Measurements from ENCODE around the gene TXLNG. TPM values are rescaled to one million over a fixed set of nuclear protein-coding genes. Genes with fewer than 3 reads are reported as not detected.
A peak's percentile ranks its signal among the peaks of the same experiment; 100 is the strongest.

The TXLNG gene
- total and polyA plus RNA-seq, 12 donors: 3.6 to 6.8 (median 5.8) TPM

DNA sequence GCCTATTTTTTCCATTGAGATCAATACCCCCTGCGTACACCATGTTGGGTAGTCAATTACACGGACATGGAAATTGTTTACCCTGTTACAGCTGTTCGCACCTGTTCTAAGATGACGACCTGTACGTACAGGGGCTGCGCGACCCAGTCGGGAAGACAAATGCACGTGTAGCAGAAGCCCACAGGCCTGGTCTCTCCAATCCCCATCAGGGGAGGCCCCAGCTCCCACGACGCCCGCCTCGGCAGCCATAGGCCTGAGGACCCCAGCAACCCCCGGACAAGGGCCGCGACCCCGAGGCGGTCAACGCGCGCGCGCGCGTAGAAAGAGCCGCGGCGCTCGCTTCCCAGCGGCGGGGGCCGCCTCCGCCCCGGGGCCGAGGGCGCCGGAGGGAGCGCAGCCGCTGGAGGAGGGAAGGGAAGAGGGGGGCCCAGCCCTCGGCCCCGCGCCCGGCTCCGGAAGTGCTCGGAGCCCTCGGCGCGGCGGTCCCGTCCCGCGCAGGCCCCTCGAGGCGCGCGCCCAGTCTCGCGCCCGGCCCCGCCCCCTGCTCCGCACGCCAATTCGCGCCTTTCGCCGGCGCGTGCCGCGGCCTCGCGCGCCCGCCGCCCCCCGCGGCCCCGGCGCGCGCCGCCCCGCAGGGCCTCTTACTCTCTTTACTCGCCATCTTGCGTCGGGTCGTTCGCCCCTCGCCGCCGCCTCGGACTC, 83.3 kb downstream of the TXLNG start:
- ATAC-seq (peak; percentile 5 to 41 (median 24)), DNase-seq (peak; percentile 9 to 44)
- Histone ChIP-seq H3K9me3 (no peaks in the 10 kb centered on the region), H3K36me3 (peaks cover 0 to 10% (median 0%) of the 10 kb centered on the region in 9 donors), H3K4me1 (peaks cover 0 to 44% (median 23%) of the 10 kb centered on the region in 9 donors), H3K27ac (peak overlapping the region; percentile 61 to 95 (median 86)), H3K4me3 (peak overlapping the region; percentile 50 to 70 (median 64)), H3K27me3 (peaks cover 0 to 88% (median 0%) of the 10 kb centered on the region in 7 donors)
- intact Hi-C loops (cut with DNase I): loop anchor here in 1 of 10 donors (10.0 kb wide), 1 partner anchor 155 kb away; the partner anchor contains the start of genes CTPS2 and SYAP1
- TF ChIP-seq CTCF (IDR thresholded peaks at IDR 0.05): no peak
- WGBS, 2 donors: 0% methylated on average over 17 to 66 of the region's 92 CpGs

- H3K4me1 ChIP-seq: peaks cover 0 to 41% (median 23%) of the 10 kb centered on the region in 9 donors
- H3K36me3 ChIP-seq: peaks cover 0 to 10% (median 0%) of the 10 kb centered on the region in 9 donors
- ATAC-seq: peak; percentile 96 to 98 (median 97)
- DNase-seq: peak; percentile 90 to 92
- TF ChIP-seq CTCF (IDR thresholded peaks at IDR 0.05): no peak
- H3K27me3 ChIP-seq: peaks cover 0 to 88% (median 0%) of the 10 kb centered on the region in 7 donors
- 0 to 3% methylated on average over 12 to 61 of the region's 84 CpGs for WGBS, 2 donors
- peak within 1 kb of the TSS; percentile 84 to 95 (median 90) for H3K27ac ChIP-seq
- intact Hi-C loops (cut with DNase I): no loop called here
- peak within 1 kb of the TSS; percentile 50 to 70 (median 64) for H3K4me3 ChIP-seq
- H3K9me3 ChIP-seq: no peaks in the 10 kb centered on the region
Measured at GRCh38 chrX:16870095-16870861, 84.0 kb downstream of the TXLNG start, which contains the start of gene RBBP7. RBBP7 (minus strand) TSS chrX:16870362; CDS start chrX:16870053, 309 bp downstream.

DNA sequence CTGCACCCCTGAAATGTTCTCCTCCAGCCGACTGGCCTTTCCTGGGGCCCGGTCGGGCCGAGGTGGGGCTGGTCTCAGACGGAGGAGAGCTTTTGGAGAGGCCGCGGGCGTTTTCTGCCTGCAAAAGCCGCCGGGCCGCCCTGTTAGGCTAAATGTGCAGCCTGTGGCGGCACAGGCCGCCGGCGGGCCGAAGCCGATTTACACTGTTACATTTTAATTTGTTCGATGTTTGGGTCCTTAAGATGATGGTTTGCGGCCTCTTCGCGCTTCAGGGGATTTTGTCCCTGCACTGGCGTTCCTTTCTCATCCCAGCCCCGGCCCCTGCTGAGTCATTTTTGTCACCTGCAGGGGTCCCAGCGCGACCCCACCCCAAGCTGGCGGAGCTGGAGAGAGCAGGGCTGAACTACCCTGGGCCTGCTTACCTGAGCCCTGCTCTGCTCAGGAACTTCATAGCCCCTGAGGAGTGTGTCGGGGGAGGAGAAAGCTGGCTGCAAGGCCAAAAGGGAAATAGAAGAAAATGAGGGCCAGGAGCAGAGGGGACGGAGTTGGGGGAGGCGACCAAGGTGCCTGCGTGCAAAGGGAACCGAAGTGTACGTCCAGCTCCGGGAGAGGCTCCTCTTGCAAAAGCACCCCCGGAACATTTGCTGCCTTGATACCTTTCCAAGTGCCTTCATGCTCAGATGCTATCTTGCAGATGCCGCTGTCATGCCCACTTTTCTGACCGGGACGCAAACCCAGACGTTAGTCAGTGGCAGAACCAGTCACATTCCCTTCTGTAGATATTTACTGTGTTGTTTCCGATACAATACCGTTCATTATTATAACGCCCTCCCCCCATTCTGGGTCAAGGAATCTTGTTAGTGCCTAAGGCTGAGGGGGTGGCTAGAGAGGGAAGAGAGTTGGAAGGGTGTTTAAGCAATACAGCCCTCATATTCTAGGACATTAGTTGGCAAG, 84.9 kb downstream of the TXLNG start:
- peak overlapping the region; percentile 28 to 64 (median 59) for H3K4me3 ChIP-seq
- H3K27me3 ChIP-seq: peaks cover 0 to 88% (median 0%) of the 10 kb centered on the region in 7 donors
- no peaks in the 10 kb centered on the region for H3K9me3 ChIP-seq
- DNase-seq (peak; percentile 4 to 39), ATAC-seq (peak in 5 of 8 donors; percentile 20 to 32 (median 26))
- intact Hi-C loops (cut with DNase I): no loop called here
- WGBS, 2 donors: 3 to 5% methylated on average over 41 of the region's 41 CpGs
- H3K36me3 ChIP-seq: peaks cover 0 to 6% (median 0%) of the 10 kb centered on the region in 9 donors
- TF ChIP-seq CTCF (IDR thresholded peaks at IDR 0.05): no peak
- H3K27ac ChIP-seq: peak overlapping the region; percentile 75 to 93 (median 90)
- peaks cover 0 to 35% (median 23%) of the 10 kb centered on the region in 9 donors for H3K4me1 ChIP-seq
